Medulla oblongata (tissue), 1 donor: ENCODE data around the gene DNAH8.
A peak's percentile ranks its signal among the peaks of the same experiment; 100 is the strongest.
"Not testable (repeated sequence)": the region's sequence is repeated elsewhere in the genome, so short reads cannot be mapped to it uniquely, and the experiment has no call there.

Experiments
- DNase-seq: peaks from one replicate; pipeline ENCODE4 v3.0.0-alpha.2; 2015; ENCODE audit errors: extremely low spot score

DNAH8 gene

DNA sequence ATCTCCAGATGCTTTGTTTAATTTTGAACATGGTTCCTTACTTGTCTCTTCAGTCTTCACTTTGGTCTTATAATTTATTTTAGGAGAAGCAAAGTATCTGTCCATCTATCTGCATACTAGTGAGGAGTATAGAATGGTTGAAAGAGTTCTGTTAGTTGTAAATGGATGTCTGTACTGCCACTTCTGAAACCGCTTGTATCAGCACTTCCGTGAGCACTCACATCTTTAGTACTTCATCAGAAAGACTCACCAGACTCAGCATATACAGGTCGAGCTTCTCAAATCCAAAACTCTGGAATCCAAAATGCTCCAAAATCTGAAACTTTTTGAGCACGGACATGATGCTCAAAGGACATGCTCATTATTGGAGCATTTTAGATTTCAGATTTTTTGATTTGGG lies 191.5 kb downstream of the DNAH8 start:
- DNase-seq = no peak

DNA sequence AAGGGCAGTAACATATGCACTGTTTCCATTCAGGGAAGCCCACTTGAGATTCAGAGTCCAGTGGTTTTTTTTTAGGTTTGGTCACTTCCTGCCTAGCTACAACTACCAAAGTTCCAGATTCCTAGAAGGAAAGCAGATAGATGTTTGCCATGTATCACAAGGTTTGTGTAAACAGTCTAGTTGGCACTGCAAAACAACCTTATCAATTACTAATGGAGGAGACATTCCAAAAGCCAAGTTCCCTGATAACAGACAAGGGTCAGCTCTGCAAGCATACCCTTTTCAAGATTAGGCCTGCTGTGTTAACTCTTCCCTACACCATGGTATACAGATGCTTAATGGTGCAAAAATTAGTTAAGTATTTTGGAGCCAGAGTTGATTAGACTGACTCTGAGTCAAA lies 192.2 kb downstream of the DNAH8 start:
- DNase-seq = no peak

DNA sequence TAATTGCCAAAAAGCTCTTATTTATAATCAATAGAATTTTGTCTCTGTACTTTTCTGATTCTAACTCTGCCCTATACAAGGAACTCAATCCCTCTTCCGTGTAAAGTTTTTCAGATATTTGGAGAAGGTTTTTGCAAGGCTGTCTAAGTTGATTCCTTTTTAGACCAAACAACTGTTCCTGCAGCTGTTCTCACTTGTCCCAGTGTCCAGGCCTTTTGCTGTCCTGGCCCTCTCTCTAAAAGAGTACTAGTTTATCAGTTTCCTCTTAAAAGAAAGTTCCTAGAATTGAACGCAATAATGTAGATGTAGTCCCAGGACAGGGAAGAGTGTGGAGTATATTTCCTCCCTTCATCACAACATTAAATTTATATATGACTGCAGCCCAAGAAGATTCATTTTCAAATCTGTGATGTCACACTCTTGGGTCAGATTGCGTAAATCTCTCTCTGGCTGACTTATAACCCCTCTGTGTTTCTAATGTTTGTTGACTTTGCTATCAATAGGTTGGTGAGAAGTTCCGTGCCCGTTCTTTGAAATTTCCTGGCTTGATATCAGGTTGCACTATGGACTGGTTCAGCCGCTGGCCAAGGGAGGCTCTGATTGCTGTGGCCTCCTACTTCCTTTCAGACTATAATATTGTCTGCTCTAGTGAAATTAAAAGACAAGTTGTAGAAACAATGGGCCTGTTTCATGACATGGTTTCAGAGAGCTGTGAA lies 194.1 kb downstream of the DNAH8 start:
- no peak for DNase-seq

DNA sequence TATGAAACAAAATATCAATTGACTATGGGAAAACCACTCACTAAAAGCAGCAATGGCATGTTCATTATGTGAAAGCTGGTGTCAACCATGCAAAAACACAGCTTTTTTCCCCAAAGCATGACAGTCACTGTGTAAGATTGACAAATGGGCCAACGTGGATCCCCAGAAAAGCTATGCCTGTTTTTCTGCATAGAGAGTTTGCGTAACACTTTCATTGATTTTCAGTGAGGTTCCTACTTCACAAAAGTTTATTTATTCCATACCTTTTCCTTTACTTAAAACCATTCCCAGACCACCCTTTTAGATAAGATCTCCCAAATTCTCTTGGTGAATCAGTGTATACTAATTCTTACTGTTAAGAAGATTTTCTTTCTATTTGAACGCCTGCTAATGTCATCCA lies 195.1 kb downstream of the DNAH8 start:
- no peak for DNase-seq

DNA sequence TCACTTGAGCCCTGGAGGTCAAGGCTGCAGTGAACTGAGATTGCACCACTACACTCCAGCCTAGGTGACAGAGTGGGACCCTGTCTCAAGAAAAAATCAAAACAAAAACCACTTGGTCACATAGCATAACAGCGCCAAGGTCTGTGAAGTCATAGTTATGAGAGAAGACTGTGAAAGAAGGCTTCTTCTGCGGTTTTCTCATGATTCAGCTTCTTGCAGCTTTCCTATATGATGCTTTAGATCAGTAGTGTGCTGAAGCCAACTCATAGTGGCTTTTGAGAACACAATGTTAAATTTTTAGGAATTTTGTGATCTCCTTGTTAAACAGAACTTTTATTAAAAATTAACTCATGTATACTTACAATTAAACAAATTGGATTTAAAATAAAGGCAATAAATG lies 197.3 kb downstream of the DNAH8 start:
- no peak for DNase-seq

DNA sequence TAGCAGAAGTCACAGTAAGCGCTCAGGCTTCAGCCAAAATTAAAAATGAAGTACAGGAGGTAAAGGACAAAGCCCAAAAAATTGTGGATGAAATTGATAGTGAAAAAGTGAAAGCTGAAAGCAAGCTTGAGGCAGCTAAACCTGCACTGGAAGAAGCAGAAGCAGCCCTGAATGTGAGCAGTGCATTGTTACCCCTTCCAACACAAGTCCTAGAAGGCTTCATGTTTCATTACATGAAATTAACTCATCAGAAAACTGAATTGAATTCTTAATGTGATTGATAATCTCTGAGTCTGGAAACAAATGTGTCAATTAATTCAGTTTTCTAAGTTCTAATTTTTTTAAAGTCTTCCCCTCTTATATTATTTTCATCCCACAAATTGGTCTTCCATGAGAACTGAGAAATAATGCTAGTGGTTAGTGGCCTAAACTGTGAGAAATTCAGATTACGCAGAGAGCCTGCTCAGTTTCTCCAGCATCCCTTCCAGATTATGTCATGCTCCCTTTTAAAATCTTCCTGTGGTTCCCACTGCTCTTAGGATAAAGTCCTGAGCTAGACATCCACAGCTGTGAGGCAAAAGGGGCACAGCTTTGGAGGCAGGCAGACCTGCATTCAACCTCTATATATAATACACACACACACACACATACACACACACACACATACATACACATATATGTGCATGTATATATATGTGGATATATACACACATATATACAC lies 200.3 kb downstream of the DNAH8 start:
- DNase-seq = no peak

DNA sequence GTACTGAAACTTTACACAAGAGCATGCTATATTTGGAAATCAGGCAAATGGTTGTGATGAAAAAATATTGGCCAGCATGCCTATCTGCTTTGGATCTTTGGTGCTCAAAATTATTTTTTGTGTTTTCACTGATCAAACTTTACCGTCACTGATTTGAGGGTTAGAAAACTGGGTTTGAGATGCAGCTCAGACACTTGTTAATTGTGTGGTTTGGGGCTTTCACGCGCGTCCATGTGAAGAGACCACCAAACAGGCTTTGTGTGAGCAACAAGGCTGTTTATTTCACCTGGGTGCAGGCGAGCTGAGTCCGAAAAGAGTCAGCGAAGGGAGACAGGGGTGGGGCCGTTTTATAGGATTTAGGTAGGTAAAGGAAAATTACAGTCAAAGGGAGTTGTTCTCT lies 206.4 kb downstream of the DNAH8 start:
- DNase-seq = not testable (repeated sequence)

DNA sequence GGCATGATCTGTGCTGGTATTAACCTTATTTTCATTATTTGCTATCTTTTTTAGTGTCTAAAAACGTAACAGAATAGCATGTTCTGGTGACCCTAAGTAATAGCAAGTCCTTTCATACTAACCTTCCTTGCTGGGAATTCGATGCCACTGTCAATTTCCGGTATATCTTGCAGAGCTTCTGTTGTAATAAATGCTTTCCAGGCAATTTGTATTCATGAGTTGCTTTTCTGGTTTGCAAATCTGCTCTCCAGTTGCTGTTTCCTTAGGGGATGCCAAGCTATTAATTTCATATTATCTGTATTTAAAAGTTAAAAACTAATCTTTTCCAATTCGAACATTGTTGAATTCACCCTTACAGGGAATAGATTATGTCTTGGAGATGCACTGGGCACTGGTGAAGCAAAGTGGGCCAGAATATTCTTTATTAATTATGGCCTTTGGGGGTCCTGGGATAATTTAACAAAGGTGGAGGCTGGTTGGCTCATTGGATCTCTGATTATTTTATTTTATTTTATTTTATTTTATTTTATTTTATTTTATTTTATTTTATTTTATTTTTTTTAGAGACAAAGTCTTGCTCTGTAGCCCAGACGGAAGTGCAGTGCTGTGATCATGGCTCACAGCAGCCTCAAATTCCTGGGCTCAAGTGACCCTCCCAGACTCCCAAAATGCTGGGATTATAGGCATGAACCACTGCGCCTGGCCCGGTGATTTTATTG lies 209.8 kb downstream of the DNAH8 start:
- DNase-seq = no peak

DNA sequence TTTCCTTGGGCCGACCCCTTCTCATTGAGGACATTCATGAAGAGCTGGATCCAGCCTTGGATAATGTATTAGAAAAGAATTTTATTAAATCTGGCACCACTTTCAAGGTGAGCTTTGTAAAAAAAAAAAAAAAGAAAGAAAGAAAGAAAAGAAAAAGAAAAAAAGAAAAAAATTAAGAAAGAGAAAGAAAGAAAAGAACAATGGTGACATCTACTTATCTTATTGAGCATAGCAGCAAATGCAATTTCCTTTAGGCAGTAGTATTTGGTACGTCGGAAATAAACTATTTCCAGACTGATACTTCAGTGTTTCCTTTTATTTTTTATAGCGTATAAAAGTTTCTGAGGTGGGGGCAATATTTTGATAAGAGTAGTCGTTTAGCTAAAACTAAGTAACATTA lies 214.4 kb downstream of the DNAH8 start:
- DNase-seq = no peak

DNA sequence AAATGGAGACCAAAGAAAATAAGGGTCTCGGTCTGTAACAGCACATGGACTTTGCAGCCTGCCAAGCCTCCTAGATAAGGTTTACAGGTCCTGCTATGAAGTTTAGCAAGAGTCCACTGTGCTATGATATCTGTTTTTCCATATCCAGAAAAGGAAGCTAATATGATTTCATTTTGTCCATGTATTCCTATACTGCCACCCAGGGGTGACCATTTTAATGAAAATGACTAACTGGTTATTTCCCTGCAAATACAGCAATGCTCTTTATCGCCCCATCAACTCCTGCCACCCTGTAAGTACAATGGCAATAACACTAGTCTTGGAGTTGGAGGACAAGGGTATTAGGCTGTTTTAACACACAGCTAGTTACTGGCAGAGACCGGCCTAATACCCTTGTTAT lies 218.3 kb downstream of the DNAH8 start:
- DNase-seq = peak; percentile 9

DNA sequence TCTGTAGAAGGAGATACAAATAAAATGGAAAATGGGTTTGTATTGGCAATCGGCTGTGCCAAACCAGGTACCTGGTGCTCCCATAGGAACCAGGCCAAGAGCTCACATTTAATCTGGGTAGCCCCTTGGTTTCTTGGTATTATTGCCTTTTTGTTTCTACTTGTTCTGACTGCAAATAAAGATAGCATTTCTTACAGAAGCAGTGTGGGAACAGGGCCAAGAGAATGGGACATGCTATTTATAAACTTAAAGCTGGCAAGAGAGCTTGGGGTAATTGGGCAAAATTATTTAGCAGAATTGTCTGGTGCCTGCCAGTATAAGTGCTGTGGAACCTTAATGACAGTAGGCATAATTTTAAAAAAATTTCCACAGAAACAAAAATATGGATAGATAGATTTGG lies 219.9 kb downstream of the DNAH8 start:
- DNase-seq = no peak

DNA sequence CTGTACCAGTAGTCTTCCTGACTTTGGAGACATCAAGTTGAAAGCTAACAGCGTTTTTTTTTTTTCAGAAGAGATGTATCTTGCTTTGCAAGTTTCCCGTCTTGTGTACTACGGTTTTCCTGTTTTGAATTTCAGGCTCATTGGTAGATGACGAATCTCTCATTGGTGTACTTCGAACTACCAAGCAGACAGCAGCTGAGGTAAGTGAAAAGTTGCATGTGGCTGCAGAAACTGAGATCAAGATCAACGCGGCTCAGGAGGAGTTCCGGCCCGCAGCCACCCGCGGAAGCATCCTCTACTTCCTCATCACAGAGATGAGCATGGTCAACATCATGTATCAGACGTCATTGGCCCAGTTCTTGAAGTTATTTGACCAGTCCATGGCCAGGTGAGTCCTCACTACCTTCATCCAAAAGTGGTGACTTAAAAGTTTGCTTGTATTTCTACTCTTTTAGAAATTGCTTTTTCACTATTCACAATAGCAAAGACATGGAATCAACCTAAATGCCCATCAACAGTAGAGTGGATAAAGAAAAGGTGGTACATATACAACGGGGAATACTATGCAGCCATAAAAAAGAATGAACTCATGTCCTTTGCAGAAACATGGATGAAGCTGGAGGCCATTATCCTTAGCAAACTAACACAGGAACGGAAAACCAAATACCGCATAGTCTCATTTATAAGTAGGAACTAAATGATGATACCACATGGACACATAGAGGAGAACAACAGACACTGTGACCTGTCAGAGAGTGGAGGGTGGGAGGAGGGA lies 222.9 kb downstream of the DNAH8 start:
- no peak for DNase-seq

DNA sequence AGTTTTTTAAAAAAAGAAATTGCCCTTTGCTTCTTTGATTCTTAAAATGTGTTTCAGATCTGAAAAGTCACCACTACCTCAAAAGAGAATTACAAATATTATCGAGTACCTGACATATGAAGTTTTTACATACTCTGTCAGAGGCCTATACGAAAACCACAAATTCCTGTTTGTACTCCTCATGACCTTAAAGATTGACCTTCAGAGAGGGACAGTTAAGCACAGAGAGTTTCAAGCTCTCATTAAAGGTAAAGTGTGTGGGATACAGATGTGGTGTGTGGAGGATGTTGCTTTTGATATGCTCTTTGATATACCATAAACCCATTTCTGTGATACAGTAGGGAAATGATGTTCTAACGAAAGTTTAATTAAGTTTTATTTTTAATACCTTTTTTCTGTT lies 223.6 kb downstream of the DNAH8 start:
- DNase-seq = no peak

DNA sequence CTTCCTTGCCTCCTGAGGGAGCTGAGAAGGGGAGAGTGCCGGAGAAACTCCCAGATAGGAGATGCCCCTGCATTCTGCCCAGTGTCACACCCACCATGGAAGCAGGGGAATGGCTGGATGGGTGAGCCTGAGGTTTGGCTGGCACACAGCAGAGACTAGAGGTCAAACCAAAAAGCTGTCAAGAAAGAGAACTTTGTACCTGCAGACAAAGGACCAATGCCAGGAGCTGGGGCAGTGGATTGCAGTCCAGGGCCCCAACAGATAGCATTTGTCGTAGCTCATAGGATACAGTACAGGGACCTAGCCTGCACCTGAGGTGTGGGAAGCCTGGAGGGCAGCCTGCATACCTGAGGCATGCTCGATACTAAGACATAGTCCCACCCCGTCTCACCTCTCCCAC lies 227.3 kb downstream of the DNAH8 start:
- DNase-seq = no peak

DNA sequence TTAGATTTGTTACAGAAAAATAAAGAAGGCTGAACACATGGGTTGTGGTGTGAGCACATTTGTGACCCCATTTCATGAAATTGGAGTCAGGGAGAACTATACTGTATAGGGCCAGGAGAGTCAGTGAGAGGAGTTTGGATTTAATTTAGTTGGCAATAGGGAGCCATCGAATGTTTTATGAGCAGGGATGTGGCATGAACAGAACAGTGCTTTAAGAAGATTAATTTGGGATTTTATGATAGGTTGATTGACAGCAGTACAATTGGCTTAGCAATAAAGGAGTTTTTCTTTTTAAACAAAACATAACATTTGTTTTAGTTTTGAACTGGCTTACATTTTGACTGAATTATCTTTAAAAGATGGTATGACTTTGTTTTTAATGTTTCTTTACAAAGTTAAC lies 227.9 kb downstream of the DNAH8 start:
- no peak for DNase-seq

DNA sequence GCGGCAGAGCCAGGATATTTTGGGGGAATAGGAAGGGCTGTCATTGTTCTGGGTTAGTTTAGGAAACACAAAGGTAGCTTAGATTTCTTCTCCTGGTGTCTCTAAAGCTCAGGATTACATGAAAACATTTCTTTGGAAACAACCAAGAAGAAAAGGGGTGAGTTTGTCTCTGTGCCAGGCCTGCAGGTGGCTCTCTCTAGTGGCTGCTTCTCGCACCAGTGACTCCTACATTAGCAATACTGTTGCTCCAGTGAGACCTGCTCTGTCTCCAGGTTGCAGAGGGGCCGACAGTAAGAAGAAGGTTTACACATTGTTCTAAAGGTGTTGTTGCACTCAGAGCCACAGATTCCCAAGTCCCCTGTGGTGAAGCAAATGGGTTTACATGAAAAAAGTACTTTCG lies 228.9 kb downstream of the DNAH8 start:
- DNase-seq = no peak

DNA sequence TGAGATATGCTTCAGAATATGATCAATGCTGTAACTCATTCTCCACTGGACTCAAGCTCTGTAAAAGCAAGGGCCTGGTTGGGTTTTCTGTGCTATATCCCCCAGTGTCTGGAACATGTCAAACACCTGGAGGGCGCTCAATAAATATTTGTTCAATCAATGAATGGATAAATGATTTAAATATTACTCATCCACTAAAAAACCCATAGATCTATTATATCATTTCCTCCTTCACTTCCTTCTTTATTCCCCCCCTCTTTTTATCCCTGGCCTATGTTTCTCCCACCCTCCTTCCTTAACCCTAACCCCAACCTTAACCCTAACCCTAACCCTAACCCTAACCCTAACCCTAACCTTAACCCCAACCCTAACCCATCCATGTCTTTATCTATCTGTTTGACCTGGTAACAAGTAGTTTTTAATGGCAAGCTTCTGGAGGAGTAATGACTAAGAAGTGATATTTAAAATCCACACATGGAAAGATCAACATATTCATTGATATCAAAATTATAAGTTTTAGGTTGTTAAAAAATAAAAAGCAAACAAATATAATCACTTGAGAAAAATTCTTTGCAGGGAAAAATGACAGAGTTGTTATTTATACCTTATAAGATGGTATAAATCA lies 229.7 kb downstream of the DNAH8 start:
- DNase-seq = no peak

DNA sequence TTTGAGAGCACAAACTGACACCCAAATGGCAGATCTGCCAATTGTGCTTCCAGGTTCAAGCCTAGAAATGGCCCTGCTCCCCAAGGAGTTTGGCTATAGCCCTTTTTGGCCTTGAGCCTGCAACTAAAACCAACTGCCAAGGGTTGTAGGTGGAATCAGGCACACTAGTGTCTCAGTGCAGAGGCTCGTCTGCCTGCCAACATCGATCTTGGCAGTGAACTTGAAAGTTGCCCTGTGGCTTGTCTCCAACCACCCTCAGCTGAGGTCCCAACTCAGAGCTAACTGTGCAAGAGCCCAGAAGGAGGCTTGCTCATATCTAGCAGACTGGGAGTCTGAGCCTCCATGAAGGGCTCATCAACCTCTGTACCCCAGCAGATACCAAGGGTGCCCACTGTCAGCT lies 240.8 kb downstream of the DNAH8 start:
- peak; percentile 12 for DNase-seq

DNA sequence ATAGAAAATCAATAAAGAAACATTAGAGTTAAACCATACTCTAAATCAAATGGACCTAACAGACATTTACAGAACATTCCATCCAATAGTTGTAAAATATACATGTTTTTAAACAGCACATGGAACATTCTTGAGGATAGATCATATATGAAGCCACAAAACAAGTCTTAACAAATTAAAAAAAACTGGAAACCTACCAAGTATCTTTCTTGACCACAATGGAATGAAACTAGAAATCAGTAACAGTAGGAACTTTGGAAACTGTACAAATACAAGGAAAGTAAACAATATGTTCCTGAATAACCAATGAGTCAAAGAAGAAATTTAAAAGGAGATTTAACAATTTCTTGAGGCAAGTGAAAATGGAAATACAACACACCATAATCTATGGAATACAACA lies 242.3 kb downstream of the DNAH8 start:
- DNase-seq = no peak

DNA sequence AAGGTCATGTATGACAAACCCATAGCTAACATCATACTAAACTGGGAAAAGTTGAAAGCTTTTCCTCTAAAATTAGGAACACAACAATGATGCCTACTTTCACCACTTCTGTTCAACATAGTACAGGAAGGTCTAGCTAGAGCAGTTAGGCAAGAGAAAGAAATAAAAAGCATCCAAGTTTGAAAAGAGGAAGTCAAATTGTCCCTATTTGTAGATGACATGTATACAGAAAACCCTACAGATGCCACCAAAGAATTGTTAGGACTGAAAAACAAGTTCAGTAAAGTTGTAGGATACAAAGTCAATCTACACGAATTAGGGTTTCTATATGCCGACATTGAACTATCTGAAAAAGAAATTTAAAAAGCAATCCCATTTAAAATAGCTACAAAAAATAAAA lies 244.0 kb downstream of the DNAH8 start:
- DNase-seq = no peak

DNA sequence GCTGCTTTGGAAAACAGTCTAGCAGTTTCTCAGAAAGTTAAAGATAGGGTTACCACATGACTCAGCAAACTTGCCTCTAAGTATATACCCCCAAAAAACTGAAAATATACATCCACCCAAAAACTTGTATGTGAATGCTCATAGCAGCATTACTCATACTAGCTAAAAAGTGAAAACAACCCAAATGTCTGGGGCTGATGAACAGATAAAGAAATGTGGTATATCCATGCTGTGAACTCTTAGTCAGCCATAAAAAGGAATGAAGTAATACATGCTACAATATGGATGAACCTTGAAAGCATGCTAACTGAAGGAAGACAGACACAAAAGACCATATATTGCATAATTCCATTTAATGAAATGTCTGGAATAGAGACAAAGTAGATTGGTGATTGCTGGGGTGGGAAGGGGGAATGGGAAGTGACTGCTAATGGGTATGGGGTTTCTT lies 253.6 kb downstream of the DNAH8 start:
- DNase-seq = no peak
